GM19395 (cell line): ENCODE measurements around the gene SLC7A10.
"Not testable (repeated sequence)": the region's sequence is repeated elsewhere in the genome, so short reads cannot be mapped to it uniquely, and the experiment has no call there.

Experiments
- ATAC-seq: cut with Tn5 transposase; IDR thresholded peaks from one replicate; pipeline ENCODE4 v1.9.1; 2021; ENCODE audit warnings: mild to moderate bottlenecking, moderate library complexity; ENCODE audit not compliant: unreplicated experiment

SLC7A10 gene

GRCh38 chr19:33187183-33187540, 38.5 kb downstream of the SLC7A10 start:
- no peak for ATAC-seq

GRCh38 chr19:33186431-33187182, 39.0 kb downstream of the SLC7A10 start:
- ATAC-seq, result no peak

- ATAC-seq, result peak; percentile 27
Measured at GRCh38 chr19:33177417-33177979, 48.2 kb downstream of the SLC7A10 start.

GRCh38 chr19:33176670-33177416, 48.8 kb downstream of the SLC7A10 start:
- peak; percentile 85 for ATAC-seq

- ATAC-seq, result no peak
Measured at GRCh38 chr19:33175886-33176669, 49.6 kb downstream of the SLC7A10 start.

- no peak for ATAC-seq
Measured at GRCh38 chr19:33175156-33175782, 50.4 kb downstream of the SLC7A10 start.

- no peak for ATAC-seq
Measured at GRCh38 chr19:33174186-33174585, 51.5 kb downstream of the SLC7A10 start.

GRCh38 chr19:33171916-33172359, 53.7 kb downstream of the SLC7A10 start:
- ATAC-seq, result no peak

- no peak for ATAC-seq
Measured at GRCh38 chr19:33171222-33171795, 54.3 kb downstream of the SLC7A10 start.

GRCh38 chr19:33168528-33168927, 57.1 kb downstream of the SLC7A10 start:
- no peak for ATAC-seq

GRCh38 chr19:33167438-33167837, 58.2 kb downstream of the SLC7A10 start:
- no peak for ATAC-seq

GRCh38 chr19:33166037-33166436, 59.6 kb downstream of the SLC7A10 start:
- not testable (repeated sequence) for ATAC-seq

GRCh38 chr19:33163481-33163880, 62.2 kb downstream of the SLC7A10 start:
- no peak for ATAC-seq

- ATAC-seq, result no peak
Measured at GRCh38 chr19:33161201-33161600, 64.4 kb downstream of the SLC7A10 start.

GRCh38 chr19:33159893-33160292, 65.8 kb downstream of the SLC7A10 start:
- no peak for ATAC-seq

- ATAC-seq, result no peak
Measured at GRCh38 chr19:33159149-33159548, 66.5 kb downstream of the SLC7A10 start.
